Aorta (tissue), 5 donors: ENCODE measurements around the gene PTPRQ. TPM values are rescaled to one million over a fixed set of nuclear protein-coding genes. Genes with fewer than 3 reads are reported as not detected.

Experiments used
- ATAC-seq: fragments of 200-7000 bp; cut with Tn5 transposase; one replicate; pipeline ENCODE4 v1.9.1; 2022; ENCODE audit warnings: moderate library complexity; ENCODE audit not compliant: low FRiP score
- DNase-seq, 2 donors: peaks; one replicate each; pipeline ENCODE4 v3.0.0-alpha.2; 2020
- H3K27ac ChIP-seq, 2 donors: one replicate each; pipeline ENCODE4 v1.5.1; 2013; ENCODE audit warnings: low read length in 2 of 2, mild to moderate bottlenecking in 2 of 2, moderate library complexity in 2 of 2, control low read depth in 1 of 2, inconsistent platforms in 1 of 2, low read depth in 1 of 2
- H3K27me3 ChIP-seq, 2 donors: one replicate each; pipeline ENCODE4 v1.6.1; 2013; ENCODE audit warnings: control low read depth in 1 of 2, low read length in 1 of 2, mild to moderate bottlenecking in 1 of 2, moderate library complexity in 1 of 2; ENCODE audit not compliant: insufficient read depth in 2 of 2, control insufficient read depth in 1 of 2
- H3K36me3 ChIP-seq, 2 donors: one replicate each; pipeline ENCODE4 v1.6.1; 2013; ENCODE audit warnings: control low read depth in 1 of 2, low read length in 1 of 2, mild to moderate bottlenecking in 1 of 2; ENCODE audit not compliant: insufficient read depth in 2 of 2, control insufficient read depth in 1 of 2
- H3K4me1 ChIP-seq, 2 donors: one replicate each; pipeline ENCODE4 v1.6.1; 2013; ENCODE audit warnings: low read length in 2 of 2, control low read depth in 1 of 2, mild to moderate bottlenecking in 1 of 2, moderate library complexity in 1 of 2; ENCODE audit not compliant: insufficient read depth in 2 of 2, control insufficient read depth in 1 of 2
- H3K4me3 ChIP-seq, 2 donors: one replicate each; pipeline ENCODE4 v1.5.1; 2013; ENCODE audit warnings: low read length in 2 of 2, control low read depth in 1 of 2, mild to moderate bottlenecking in 1 of 2
- H3K9me3 ChIP-seq: one replicate; pipeline ENCODE4 v1.6.1; 2013; ENCODE audit warnings: mild to moderate bottlenecking, low read length; ENCODE audit not compliant: control insufficient read depth
- WGBS, 2 donors: extraction: QIAGEN DNeasy Blood & Tissue Kit; methylation state at CpG; one replicate each; pipeline ENCODE4 v1.1.7; 2013; 5-methylcytosine and 5-hydroxymethylcytosine counted together
- intact Hi-C, 2 donors: fragments of 100-400 bp; cut with DNase I; formaldehyde crosslinking; loops; one replicate each; pipeline versions ENCODE4 v1.14.2 to v1.15.0; 2022
- polyA plus RNA-seq, 2 donors: library from polyadenylated mRNA; stranded (reverse); fragments of 200-250 nt; gene quantifications; one replicate each; pipeline ENCODE4 v1.2.3, GENCODE V29; 2013
- total RNA-seq, 2 donors: library from RNA; stranded (reverse); fragmentation: NEBNext Ultra II Directional; extraction: Animal tissue kit (Norgen Biotek cat#: 25700); gene quantifications; one replicate each; pipeline ENCODE4 v1.2.1, GENCODE V29; 2021
- donor health status: healthy with polysubstance abuse.
- donor health status: Bipolar disorder and iron deficiency.
- donor health status: DM: no; HTN: no; CAD: no.
- donor health status: DM: no; HTN: no; CAD: no.
- donor health status: DM: yes; HTN: yes; CAD: no.

Gene PTPRQ
- total and polyA plus RNA-seq, 4 donors, result 0.08 to 10.3 (median 2.2) TPM; not detected in 1

DNA sequence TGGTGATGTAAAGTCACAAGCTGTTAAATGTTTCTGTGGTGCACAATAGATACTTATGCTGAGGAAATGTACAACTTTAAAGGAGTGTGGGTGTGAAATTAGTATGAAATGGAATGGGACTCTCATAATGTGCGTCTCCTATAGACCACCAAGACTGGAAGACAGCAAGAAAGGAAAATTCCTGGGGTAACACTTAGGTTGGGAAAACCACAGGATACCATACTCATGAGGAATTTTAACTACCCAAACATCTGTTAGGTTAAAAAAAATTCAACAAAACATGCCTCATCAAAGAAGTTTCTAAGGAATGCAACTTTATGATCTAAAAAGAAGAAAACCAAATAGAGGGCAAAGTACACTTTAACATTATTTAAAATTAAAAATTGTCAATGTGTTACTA is 149.7 kb downstream of the PTPRQ start:
- ATAC-seq (no peak), DNase-seq (no peak)
- no peaks in the 10 kb centered on the region for H3K36me3 ChIP-seq
- no peaks in the 10 kb centered on the region for H3K9me3 ChIP-seq
- H3K27me3 ChIP-seq, result no peaks in the 10 kb centered on the region
- H3K4me3 ChIP-seq, result no peak overlapping the region
- 79 to 87% methylated on average over 1 of the region's 1 CpG for WGBS, 2 donors
- H3K4me1 ChIP-seq, result no peaks in the 10 kb centered on the region
- no peak overlapping the region for H3K27ac ChIP-seq
- intact Hi-C loops, result loop anchor here (10.0 kb wide), 1 partner anchor 119 kb away; no protein-coding TSS in a partner anchor

- Histone ChIP-seq H3K27ac (no peak overlapping the region), H3K36me3 (no peaks in the 10 kb centered on the region), H3K27me3 (no peaks in the 10 kb centered on the region), H3K4me1 (no peaks in the 10 kb centered on the region), H3K4me3 (no peak overlapping the region), H3K9me3 (no peaks in the 10 kb centered on the region)
- ATAC-seq (no peak), DNase-seq (no peak)
- intact Hi-C loops, result loop anchor here (5.0 to 10.0 kb wide), 2 partner anchors 122 to 184 kb away; no protein-coding TSS in a partner anchor
Observed at GRCh38 chr12:80596509-80596908, 152.5 kb downstream of the PTPRQ start.

DNA sequence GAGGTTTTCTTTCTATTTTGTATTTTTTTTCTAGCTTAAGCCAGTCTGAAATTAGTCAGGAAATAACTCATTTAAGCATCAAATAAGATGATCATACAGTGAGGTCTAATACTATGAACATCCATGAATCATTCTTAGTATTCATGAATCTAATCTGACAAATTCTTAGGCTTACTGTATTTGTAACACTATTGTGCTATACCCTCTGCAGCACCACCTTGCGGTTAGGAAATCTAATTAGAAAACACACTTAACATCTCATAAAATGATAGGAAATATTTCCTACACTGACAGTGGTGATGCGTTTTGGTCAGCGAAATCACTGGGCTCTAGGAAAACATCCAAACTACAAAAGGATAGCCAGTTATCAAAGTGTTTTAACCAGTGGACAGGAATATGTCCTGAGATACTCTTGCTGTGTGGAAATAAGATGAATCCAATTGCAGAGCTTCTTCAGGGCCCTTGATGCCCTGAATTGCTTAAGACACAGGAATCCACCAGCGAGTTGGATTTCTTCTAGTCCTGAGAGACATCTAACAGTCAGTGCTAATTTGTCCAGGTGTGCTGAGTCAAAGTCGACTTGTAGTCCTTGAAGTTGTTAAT is 154.1 kb downstream of the PTPRQ start:
- no peak overlapping the region for H3K27ac ChIP-seq
- WGBS, 2 donors, result 61 to 63% methylated on average over 5 of the region's 5 CpGs
- no peaks in the 10 kb centered on the region for H3K9me3 ChIP-seq
- H3K36me3 ChIP-seq, result no peaks in the 10 kb centered on the region
- no peak for DNase-seq
- intact Hi-C loops, result loop anchor here (5.0 to 10.0 kb wide), 2 partner anchors 123 to 186 kb away; no protein-coding TSS in a partner anchor
- H3K27me3 ChIP-seq, result no peaks in the 10 kb centered on the region
- ATAC-seq, result no peak
- H3K4me3 ChIP-seq, result no peak overlapping the region
- no peaks in the 10 kb centered on the region for H3K4me1 ChIP-seq

DNA sequence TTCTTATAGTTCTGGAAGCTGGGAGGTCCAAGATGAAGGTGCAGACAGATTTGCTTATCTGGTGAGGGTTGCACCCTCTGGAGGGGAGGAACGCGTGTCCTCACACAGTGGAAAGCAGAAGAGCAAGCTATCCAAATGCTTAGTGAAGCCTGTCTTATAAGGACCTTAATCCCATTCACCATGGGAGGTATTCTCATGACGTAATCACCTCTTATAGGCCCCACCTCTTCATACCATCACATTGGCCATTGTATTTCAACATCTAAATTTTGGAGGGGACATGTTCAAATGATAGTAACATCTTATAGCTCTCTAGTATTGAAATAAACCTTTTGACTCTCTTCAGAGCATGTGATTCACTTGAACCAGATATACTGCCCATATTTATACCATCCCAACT is 158.4 kb downstream of the PTPRQ start:
- no peak overlapping the region for H3K4me3 ChIP-seq
- intact Hi-C loops, result no loop called here
- H3K27ac ChIP-seq, result no peak overlapping the region
- no peaks in the 10 kb centered on the region for H3K27me3 ChIP-seq
- no peak for ATAC-seq
- 88 to 89% methylated on average over 3 of the region's 3 CpGs for WGBS, 2 donors
- H3K36me3 ChIP-seq, result no peaks in the 10 kb centered on the region
- no peaks in the 10 kb centered on the region for H3K4me1 ChIP-seq
- H3K9me3 ChIP-seq, result no peaks in the 10 kb centered on the region
- DNase-seq, result no peak

- Histone ChIP-seq H3K36me3 (no peaks in the 10 kb centered on the region), H3K4me3 (no peak overlapping the region), H3K27ac (no peak overlapping the region), H3K4me1 (no peaks in the 10 kb centered on the region), H3K27me3 (no peaks in the 10 kb centered on the region), H3K9me3 (no peaks in the 10 kb centered on the region)
- DNase-seq (no peak), ATAC-seq (no peak)
- intact Hi-C loops, result no loop called here
- 82 to 88% methylated on average over 3 of the region's 3 CpGs for WGBS, 2 donors
Observed at GRCh38 chr12:80607361-80608135, 163.5 kb downstream of the PTPRQ start.

- DNase-seq (no peak), ATAC-seq (no peak)
- Histone ChIP-seq H3K27me3 (no peaks in the 10 kb centered on the region), H3K27ac (no peak overlapping the region), H3K4me1 (no peaks in the 10 kb centered on the region), H3K9me3 (no peaks in the 10 kb centered on the region), H3K36me3 (no peaks in the 10 kb centered on the region), H3K4me3 (no peak overlapping the region)
- intact Hi-C loops, result no loop called here
Observed at GRCh38 chr12:80617733-80618132, 173.7 kb downstream of the PTPRQ start.

DNA sequence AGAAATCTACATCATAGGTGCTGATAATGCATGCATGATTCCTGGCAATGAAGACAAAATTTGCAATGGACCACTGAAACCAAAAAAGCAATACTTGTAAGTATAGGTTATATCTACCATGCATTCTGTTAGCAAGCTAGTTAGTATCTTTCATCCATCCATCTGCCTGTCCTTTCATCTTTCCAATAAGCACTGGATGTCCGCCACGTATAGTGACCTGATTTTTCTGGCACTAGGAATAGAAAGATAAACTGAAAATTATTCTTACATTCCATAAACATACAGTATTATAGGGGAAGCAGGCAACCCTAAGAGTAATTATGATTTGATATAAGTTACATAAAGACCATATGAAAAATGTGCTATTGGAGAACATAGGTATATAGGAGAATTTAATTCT is 176.2 kb downstream of the PTPRQ start:
- no peaks in the 10 kb centered on the region for H3K27me3 ChIP-seq
- intact Hi-C loops, result no loop called here
- 68 to 72% methylated on average over 2 of the region's 2 CpGs for WGBS, 2 donors
- DNase-seq (no peak), ATAC-seq (no peak)
- H3K4me3 ChIP-seq, result no peak overlapping the region
- H3K36me3 ChIP-seq, result no peaks in the 10 kb centered on the region
- no peaks in the 10 kb centered on the region for H3K4me1 ChIP-seq
- no peak overlapping the region for H3K27ac ChIP-seq
- H3K9me3 ChIP-seq, result no peaks in the 10 kb centered on the region

DNA sequence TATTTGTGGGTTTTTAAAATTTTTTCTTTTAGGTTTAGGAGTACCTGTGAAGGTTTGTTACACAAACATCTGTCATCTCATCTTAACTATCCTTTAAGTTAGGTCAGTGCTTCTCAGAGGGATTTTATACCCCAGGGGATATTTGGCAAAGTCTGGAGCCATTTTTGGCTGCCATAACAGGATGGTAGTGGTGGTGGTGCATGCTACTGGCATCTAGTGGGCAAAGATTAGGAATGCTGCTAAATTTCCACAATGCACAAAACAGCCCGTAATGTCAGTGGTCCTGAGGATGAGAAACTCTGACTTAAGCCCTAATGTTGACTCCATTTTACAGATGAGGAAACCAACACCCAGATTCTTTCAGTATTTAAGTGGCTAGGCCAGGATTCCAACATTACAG is 178.2 kb downstream of the PTPRQ start:
- Histone ChIP-seq H3K36me3 (no peaks in the 10 kb centered on the region), H3K4me3 (no peak overlapping the region), H3K27ac (no peak overlapping the region), H3K9me3 (no peaks in the 10 kb centered on the region), H3K27me3 (no peaks in the 10 kb centered on the region), H3K4me1 (no peaks in the 10 kb centered on the region)
- DNase-seq (no peak), ATAC-seq (no peak)
- WGBS, 2 donors, result 78 to 90% methylated on average over 1 of the region's 1 CpG
- intact Hi-C loops, result no loop called here

DNA sequence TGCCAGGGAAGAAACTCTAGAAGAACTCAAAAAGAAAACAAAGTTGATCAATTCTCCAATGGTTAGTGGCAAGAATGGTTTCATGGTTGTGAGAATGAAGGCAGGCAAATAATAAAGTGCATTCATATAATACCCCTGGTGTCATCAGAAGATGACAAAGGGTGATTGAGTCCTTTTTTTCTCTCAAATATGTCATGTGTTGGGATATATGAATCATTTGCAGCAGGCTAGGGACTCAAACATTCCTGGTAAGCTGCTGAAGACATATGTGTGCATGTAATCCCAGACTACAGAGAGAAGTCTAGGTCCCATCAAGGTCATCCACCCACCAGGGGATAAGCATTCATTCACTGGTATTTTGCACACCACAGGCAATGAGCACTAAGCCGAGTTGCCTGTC is 181.0 kb downstream of the PTPRQ start:
- H3K27me3 ChIP-seq, result no peaks in the 10 kb centered on the region
- no peaks in the 10 kb centered on the region for H3K36me3 ChIP-seq
- WGBS, 2 donors, result 71 to 89% methylated on average over 1 of the region's 1 CpG
- ATAC-seq (no peak), DNase-seq (no peak)
- intact Hi-C loops, result no loop called here
- H3K4me3 ChIP-seq, result no peak overlapping the region
- no peak overlapping the region for H3K27ac ChIP-seq
- no peaks in the 10 kb centered on the region for H3K4me1 ChIP-seq
- no peaks in the 10 kb centered on the region for H3K9me3 ChIP-seq
